DMS 273 (cell line): ENCODE measurements around the gene CASKIN1.

Source experiments
- DNase-seq: peaks from one replicate; lab custom pipeline; 2025; ENCODE audit not compliant: unreplicated experiment; lab: John Stamatoyannopoulos, UW

Gene CASKIN1

GRCh38 chr16:2157480-2158261 is 38.7 kb downstream of the CASKIN1 start:
- no peak for DNase-seq

- no peak for DNase-seq
Observed at GRCh38 chr16:2156849-2157224, 39.6 kb downstream of the CASKIN1 start.

GRCh38 chr16:2155977-2156848 is 40.2 kb downstream of the CASKIN1 start:
- peak; percentile 75 for DNase-seq

- peak; percentile 100 for DNase-seq
Observed at GRCh38 chr16:2155091-2155950, 41.1 kb downstream of the CASKIN1 start, which contains the start of gene TRAF7. Gene TRAF7 (plus strand): TSS chr16:2155782. CDS start chr16:2163921, 8,139 bp downstream.

- peak; percentile 69 for DNase-seq
Observed at GRCh38 chr16:2154533-2155090, 41.8 kb downstream of the CASKIN1 start.

- peak; percentile 87 for DNase-seq
Observed at GRCh38 chr16:2152695-2153506, 43.5 kb downstream of the CASKIN1 start.

- peak; percentile 97 for DNase-seq
Observed at GRCh38 chr16:2151188-2152091, 45.0 kb downstream of the CASKIN1 start.

GRCh38 chr16:2150418-2151187 is 45.8 kb downstream of the CASKIN1 start:
- peak; percentile 99 for DNase-seq

- DNase-seq: peak; percentile 87
Observed at GRCh38 chr16:2149630-2150417, 46.6 kb downstream of the CASKIN1 start.

- DNase-seq: peak; percentile 82
Observed at GRCh38 chr16:2148714-2149629, 47.4 kb downstream of the CASKIN1 start.

- peak; percentile 99 for DNase-seq
Observed at GRCh38 chr16:2147981-2148671, 48.3 kb downstream of the CASKIN1 start, which contains the start of gene RAB26. Gene RAB26 (plus strand): TSS chr16:2148625. CDS start chr16:2148784, 159 bp downstream.

GRCh38 chr16:2147378-2147777 is 49.0 kb downstream of the CASKIN1 start:
- DNase-seq: no peak

- DNase-seq: no peak
Observed at GRCh38 chr16:2145843-2146242, 50.6 kb downstream of the CASKIN1 start.

GRCh38 chr16:2143878-2144485 is 52.4 kb downstream of the CASKIN1 start:
- peak; percentile 58 for DNase-seq
